Stimulated activated naive CD4-positive, alpha-beta T cell treated with Interleukin-2 at 50 U/mL for 16 hours (primary cell): Measurements from ENCODE around the gene SSR1.
"Not testable (repeated sequence)": the region's sequence is repeated elsewhere in the genome, so short reads cannot be mapped to it uniquely, and the experiment has no call there.

Experiments used
- DNase-seq: peaks from one replicate; lab custom pipeline; 2025; lab: John Stamatoyannopoulos, UW

The SSR1 gene

GRCh38 chr6:7312616-7313504 is at the start of gene SSR1:
SSR1 (minus strand) TSS chr6:7313199; CDS start chr6:7313120, 79 bp downstream.
- DNase-seq: peak; percentile 95

- DNase-seq: not testable (repeated sequence)
Observed at GRCh38 chr6:7351916-7352315, 38.9 kb upstream of the SSR1 start.

GRCh38 chr6:7350591-7350990 is 37.6 kb upstream of the SSR1 start:
- not testable (repeated sequence) for DNase-seq

GRCh38 chr6:7347551-7347997 is 34.6 kb upstream of the SSR1 start:
- not testable (repeated sequence) for DNase-seq

- not testable (repeated sequence) for DNase-seq
Observed at GRCh38 chr6:7344773-7345450, 31.9 kb upstream of the SSR1 start.

- no peak for DNase-seq
Observed at GRCh38 chr6:7343546-7344475, 30.8 kb upstream of the SSR1 start.

GRCh38 chr6:7341989-7342742 is 29.2 kb upstream of the SSR1 start:
- no peak for DNase-seq

GRCh38 chr6:7341271-7341670 is 28.3 kb upstream of the SSR1 start:
- DNase-seq: no peak

- DNase-seq: not testable (repeated sequence)
Observed at GRCh38 chr6:7339007-7339732, 26.2 kb upstream of the SSR1 start.

GRCh38 chr6:7338031-7338430 is 25.0 kb upstream of the SSR1 start:
- no peak for DNase-seq

GRCh38 chr6:7335519-7335918 is 22.5 kb upstream of the SSR1 start:
- no peak for DNase-seq

- DNase-seq: no peak
Observed at GRCh38 chr6:7334685-7335084, 21.7 kb upstream of the SSR1 start.

- no peak for DNase-seq
Observed at GRCh38 chr6:7332090-7332745, 19.2 kb upstream of the SSR1 start.

GRCh38 chr6:7331452-7331851 is 18.5 kb upstream of the SSR1 start:
- no peak for DNase-seq

GRCh38 chr6:7328243-7328642 is 15.2 kb upstream of the SSR1 start:
- no peak for DNase-seq

- no peak for DNase-seq
Observed at GRCh38 chr6:7325750-7326149, 12.8 kb upstream of the SSR1 start.

- DNase-seq: no peak
Observed at GRCh38 chr6:7324520-7324919, 11.5 kb upstream of the SSR1 start.

- DNase-seq: no peak
Observed at GRCh38 chr6:7323074-7323473, 10.1 kb upstream of the SSR1 start.

GRCh38 chr6:7321866-7322265 is 8.9 kb upstream of the SSR1 start:
- DNase-seq: not testable (repeated sequence)

GRCh38 chr6:7319406-7319805 is 6.4 kb upstream of the SSR1 start:
- DNase-seq: not testable (repeated sequence)
